Heart left ventricle (tissue), 16 donors: ENCODE measurements around the gene ADGB. TPM values are rescaled to one million over a fixed set of nuclear protein-coding genes. Genes with fewer than 3 reads are reported as not detected.
A peak's percentile ranks its signal among the peaks of the same experiment; 100 is the strongest.
"Not testable (repeated sequence)": the region's sequence is repeated elsewhere in the genome, so short reads cannot be mapped to it uniquely, and the experiment has no call there.

Source experiments
- ATAC-seq, 4 donors: fragments of 200-7000 bp; cut with Tn5 transposase; one replicate each; pipeline ENCODE4 v1.9.1; 2020 to 2022; ENCODE audit warnings: moderate library complexity in 4 of 4, mild to moderate bottlenecking in 3 of 4, moderate number of reproducible peaks in 1 of 4
- DNase-seq, 5 donors: peaks; one replicate each; pipeline ENCODE4 v3.0.0-alpha.2; 2020
- H3K27ac ChIP-seq, 12 donors: fragments of 200-600 bp; sonication (generic) in 4 of 12; one replicate each; pipeline versions ENCODE4 v1.5.0 to v1.8.0; 2016 to 2022; ENCODE audit warnings: mild to moderate bottlenecking in 2 of 12
- H3K27me3 ChIP-seq, 9 donors: fragments of 200-600 bp; sonication (generic) in 2 of 9; one replicate each; pipeline versions ENCODE4 v1.5.1 to v1.8.0; 2016 to 2022; ENCODE audit warnings: mild to moderate bottlenecking in 3 of 9
- H3K36me3 ChIP-seq, 9 donors: fragments of 200-600 bp; sonication (generic) in 2 of 9; one replicate each; pipeline versions ENCODE4 v1.5.0 to v1.8.0; 2018 to 2022; ENCODE audit warnings: mild to moderate bottlenecking in 2 of 9
- H3K4me1 ChIP-seq, 12 donors: fragments of 200-600 bp; sonication (generic) in 4 of 12; one replicate each; pipeline versions ENCODE4 v1.5.0 to v1.8.0; 2016 to 2022; ENCODE audit warnings: mild to moderate bottlenecking in 3 of 12
- H3K4me3 ChIP-seq, 12 donors: fragments of 200-600 bp; sonication (generic) in 4 of 12; one replicate each; pipeline versions ENCODE4 v1.5.0 to v1.8.0; 2017 to 2022; ENCODE audit warnings: mild to moderate bottlenecking in 9 of 12, moderate library complexity in 4 of 12
- H3K9me3 ChIP-seq, 12 donors: fragments of 200-600 bp; sonication (generic) in 4 of 12; one replicate each; pipeline versions ENCODE4 v1.5.0 to v1.8.0; 2016 to 2022; ENCODE audit warnings: mild to moderate bottlenecking in 1 of 12
- POLR2A ChIP-seq, 2 donors: fragments of 450-650 bp; IDR thresholded peaks; one replicate each; pipeline ENCODE4 v1.6.1; 2017; ENCODE audit warnings: antibody characterized with exemption in 2 of 2, mild to moderate bottlenecking in 2 of 2, moderate library complexity in 2 of 2
- WGBS, 4 donors: extraction: QIAGEN DNeasy Blood & Tissue Kit in 2 of 4; methylation state at CpG; one replicate each; pipeline versions ENCODE4 v1.1.5 to v1.1.7; 2013 to 2018; 5-methylcytosine and 5-hydroxymethylcytosine counted together
- intact Hi-C, 10 donors: fragments of 100-400 bp; cut with DNase I; formaldehyde crosslinking; loops; one replicate each; pipeline versions ENCODE4 v1.11.1 to v1.14.2; 2022
- polyA plus RNA-seq, 2 donors: library from polyadenylated mRNA; stranded (reverse); fragments of 200-250 nt; gene quantifications; one replicate each; pipeline ENCODE4 v1.2.3, GENCODE V29; 2013
- total RNA-seq, 9 donors: library from RNA; depleted of rRNA in 2 of 9; stranded (reverse); fragments of >200 nt in 2 of 9; fragmentation: NEBNext Ultra II Directional in 3 of 9; extraction: Animal tissue kit (Norgen Biotek cat#: 25700) in 3 of 9; gene quantifications; one replicate each; pipeline versions ENCODE4 v1.1.0 to v1.2.4, GENCODE V29; 2016 to 2023
- TF ChIP-seq, protein P1 (sequence below), 12 donors: fragments of 200-600 bp; sonication (generic) in 4 of 12; IDR thresholded peaks; one replicate each; pipeline versions ENCODE4 v1.5.0 to v1.8.0; 2018 to 2022; ENCODE audit warnings: antibody characterized with exemption in 12 of 12, mild to moderate bottlenecking in 5 of 12
- donor health status: ischemic (EF 13 %, LVEDD 7.1; RV severe dilation, severe dysfunction).
- donor health status: healthy with polysubstance abuse.
- donor health status: DM: no; HTN: yes; CAD: no.
- donor health status: DM: no; HTN: no; CAD: no.
- donor health status: ischemic (EF 25% LVEDD 6.9; RV normal size, moderate dysfunction).
- donor health status: ischemic (EF 25% LVEDD 5.7; RV mildly dilated, moderate dysfunction).
- donor health status: healthy.
- donor health status: DM: yes; HTN: yes; CAD: no.
- donor health status: ischemic (EF 35%, LVEDD 5.7; RV mildly dilated, moderate dysfunction).
- donor health status: nonischemic (EF 11% LVEDD 7.7; RV severe dilation, severe dysfunction).
- donor health status: DM: yes; HTN: yes; CAD: no.
- donor health status: PGD.
- donor health status: ischemic (EF 29% LVEDD 5.4; RV normal size, mild dysfunction).
- donor health status: nonischemic (EF 23%, LVEDD 6.1; RV moderate dilation, normal function).

Gene ADGB
- total and polyA plus RNA-seq, 11 donors, result not detected

GRCh38 chr6:146791930-146792329, 193.2 kb downstream of the ADGB start:
- no peak for ATAC-seq
- H3K4me3 ChIP-seq, result no peak overlapping the region
- H3K27ac ChIP-seq, result no peak overlapping the region
- no peaks in the 10 kb centered on the region for H3K4me1 ChIP-seq
- peaks cover 0 to 4% (median 0%) of the 10 kb centered on the region in 9 donors for H3K27me3 ChIP-seq
- TF ChIP-seq, protein P1, sequence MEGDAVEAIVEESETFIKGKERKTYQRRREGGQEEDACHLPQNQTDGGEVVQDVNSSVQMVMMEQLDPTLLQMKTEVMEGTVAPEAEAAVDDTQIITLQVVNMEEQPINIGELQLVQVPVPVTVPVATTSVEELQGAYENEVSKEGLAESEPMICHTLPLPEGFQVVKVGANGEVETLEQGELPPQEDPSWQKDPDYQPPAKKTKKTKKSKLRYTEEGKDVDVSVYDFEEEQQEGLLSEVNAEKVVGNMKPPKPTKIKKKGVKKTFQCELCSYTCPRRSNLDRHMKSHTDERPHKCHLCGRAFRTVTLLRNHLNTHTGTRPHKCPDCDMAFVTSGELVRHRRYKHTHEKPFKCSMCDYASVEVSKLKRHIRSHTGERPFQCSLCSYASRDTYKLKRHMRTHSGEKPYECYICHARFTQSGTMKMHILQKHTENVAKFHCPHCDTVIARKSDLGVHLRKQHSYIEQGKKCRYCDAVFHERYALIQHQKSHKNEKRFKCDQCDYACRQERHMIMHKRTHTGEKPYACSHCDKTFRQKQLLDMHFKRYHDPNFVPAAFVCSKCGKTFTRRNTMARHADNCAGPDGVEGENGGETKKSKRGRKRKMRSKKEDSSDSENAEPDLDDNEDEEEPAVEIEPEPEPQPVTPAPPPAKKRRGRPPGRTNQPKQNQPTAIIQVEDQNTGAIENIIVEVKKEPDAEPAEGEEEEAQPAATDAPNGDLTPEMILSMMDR (IDR thresholded peaks at IDR 0.05), result no peak
- TF ChIP-seq POLR2A (IDR thresholded peaks at IDR 0.05), result no peak
- DNase-seq, result no peak
- intact Hi-C loops, result no loop called here
- no peaks in the 10 kb centered on the region for H3K36me3 ChIP-seq
- WGBS, 4 donors, result 71 to 78% (median 74%) methylated on average over 4 of the region's 4 CpGs
- peaks cover 0 to 26% (median 3%) of the 10 kb centered on the region in 12 donors for H3K9me3 ChIP-seq

DNA sequence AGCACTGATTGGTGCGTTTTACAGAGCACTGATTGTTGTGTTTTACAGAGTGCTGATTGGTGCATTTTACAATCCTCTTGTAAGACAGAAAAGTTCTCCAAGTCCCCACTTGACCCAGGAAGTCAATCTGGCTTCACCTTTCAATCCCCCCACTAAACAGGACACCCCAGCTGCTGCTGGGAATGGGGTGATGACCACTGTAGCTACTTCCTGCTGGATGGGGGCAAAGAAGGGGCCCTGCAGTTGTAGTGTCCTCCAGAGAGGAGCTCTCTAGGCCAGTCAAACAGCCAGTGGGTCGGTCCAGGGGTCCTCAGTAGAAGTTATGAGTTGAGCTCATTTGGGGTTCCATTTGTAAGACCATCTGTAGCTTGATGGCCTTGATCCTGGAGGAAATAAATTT, 194.4 kb downstream of the ADGB start:
- not testable (repeated sequence) for H3K4me3 ChIP-seq, H3K36me3 ChIP-seq

DNA sequence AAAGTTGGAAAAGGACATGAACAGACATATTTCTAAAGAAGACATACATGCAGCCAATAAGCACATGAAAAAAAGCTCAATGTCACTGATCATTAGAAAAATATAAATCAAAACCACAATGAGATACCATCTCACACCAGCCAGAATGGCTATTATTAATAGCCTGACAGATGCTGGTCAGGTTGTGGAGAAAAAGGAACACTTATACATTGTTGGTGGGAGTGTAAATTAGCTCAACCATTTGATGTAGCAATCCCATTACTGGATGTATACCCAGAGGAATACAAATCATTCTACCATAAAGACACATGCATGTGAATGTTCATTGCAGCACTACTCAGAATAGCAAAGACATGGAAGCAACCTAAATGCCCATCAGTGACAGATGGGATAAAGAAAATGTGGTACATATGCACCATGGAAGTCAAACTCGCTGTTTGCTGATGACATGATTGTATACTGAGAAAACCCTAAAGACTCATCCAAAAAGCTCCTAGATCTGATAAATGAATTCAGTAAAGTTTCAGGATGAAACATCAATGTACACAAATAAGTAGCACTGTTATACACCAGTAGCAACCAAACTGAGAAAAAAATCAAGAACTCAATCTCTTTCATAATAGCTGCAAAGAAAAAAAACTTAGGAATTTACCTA, 196.8 kb downstream of the ADGB start:
- Histone ChIP-seq H3K4me3 (no peak overlapping the region), H3K9me3 (peaks cover 0 to 26% (median 3%) of the 10 kb centered on the region in 12 donors), H3K27ac (no peak overlapping the region), H3K27me3 (peaks cover 0 to 4% (median 0%) of the 10 kb centered on the region in 9 donors), H3K4me1 (no peaks in the 10 kb centered on the region), H3K36me3 (no peaks in the 10 kb centered on the region)
- DNase-seq (no peak), ATAC-seq (no peak)
- WGBS, 4 donors, result 88 to 90% (median 89%) methylated on average over 1 of the region's 1 CpG
- no peak for TF ChIP-seq POLR2A (IDR thresholded peaks at IDR 0.05)
- TF ChIP-seq, protein P1 (IDR thresholded peaks at IDR 0.05), result no peak
- intact Hi-C loops, result no loop called here

More for the DNA sequence above, 194.4 kb downstream of the ADGB start:
- 20 to 67% (median 52%) methylated on average over 2 of the region's 2 CpGs for WGBS, 4 donors
- ATAC-seq, intact Hi-C loops, DNase-seq, H3K4me1 ChIP-seq, H3K27ac ChIP-seq, H3K27me3 ChIP-seq: not testable (repeated sequence)
- peaks cover 0 to 26% (median 3%) of the 10 kb centered on the region in 12 donors for H3K9me3 ChIP-seq

- ATAC-seq, intact Hi-C loops: not testable (repeated sequence)
These were observed 204.4 kb downstream of the ADGB start for GRCh38 chr6:146803167-146803566.

DNA sequence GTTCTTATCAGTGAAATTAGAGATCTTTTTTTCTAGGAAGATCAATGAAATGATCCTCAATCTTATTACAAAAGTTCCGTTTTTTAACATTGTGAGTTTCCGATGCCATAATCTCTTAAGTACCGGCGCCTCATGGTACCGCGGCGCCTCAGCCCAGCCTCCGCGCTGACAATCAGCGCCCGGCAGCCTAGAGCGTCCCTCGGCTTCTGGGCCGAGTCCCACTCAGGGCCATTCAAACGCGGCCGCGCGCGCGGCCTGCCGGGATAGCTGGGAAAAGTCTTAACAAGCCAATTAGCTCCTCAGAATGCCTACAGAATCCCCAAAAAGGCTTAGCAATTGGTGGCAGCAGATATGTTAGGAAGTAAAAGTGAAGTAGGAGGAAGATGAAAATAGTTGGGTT, 204.8 kb downstream of the ADGB start:
- Histone ChIP-seq H3K9me3 (no peaks in the 10 kb centered on the region), H3K36me3 (no peaks in the 10 kb centered on the region), H3K27ac (no peak overlapping the region), H3K4me1 (no peaks in the 10 kb centered on the region), H3K4me3 (peak overlapping the region in 4 of 12 donors; percentile 12 to 33 (median 26)), H3K27me3 (no peaks in the 10 kb centered on the region)
- DNase-seq (peak in 3 of 5 donors; percentile 28 to 56 (median 33)), ATAC-seq (peak in 3 of 4 donors; percentile 67 to 84 (median 80))
- intact Hi-C loops, result no loop called here
- 50 to 75% (median 68%) methylated on average over 22 of the region's 22 CpGs for WGBS, 4 donors
- TF ChIP-seq, protein P1 (IDR thresholded peaks at IDR 0.05), result no peak
- TF ChIP-seq POLR2A (IDR thresholded peaks at IDR 0.05), result no peak

More at GRCh38 chr6:146803167-146803566, 204.4 kb downstream of the ADGB start:
- H3K27me3 ChIP-seq, H3K4me1 ChIP-seq, H3K36me3 ChIP-seq, H3K9me3 ChIP-seq, DNase-seq, H3K27ac ChIP-seq: not testable (repeated sequence)
- 72 to 86% (median 78%) methylated on average over 3 of the region's 3 CpGs for WGBS, 4 donors
- H3K4me3 ChIP-seq, result peak overlapping the region in 4 of 12 donors; percentile 12 to 33 (median 26)
